Endometrial microvascular endothelial cells (primary cell): ENCODE data around the gene NOX1. TPM values are rescaled to one million over a fixed set of nuclear protein-coding genes. Genes with fewer than 3 reads are reported as not detected.
"Not testable (repeated sequence)": the region's sequence is repeated elsewhere in the genome, so short reads cannot be mapped to it uniquely, and the experiment has no call there.

ENCODE experiments used
- in situ Hi-C: cut with HindIII; loops from 2 replicates; pipeline ENCODE4 v1.10.0; 2017; ENCODE audit warnings: low sequenced_read_pairs, low pct_unique_long_range_greater_than_20kb; ENCODE audit errors: inconsistent ontology term
- total RNA-seq: library from RNA; depleted of rRNA; stranded (reverse); fragments of >200 nt; gene quantifications from one replicate; pipeline ENCODE4 v1.2.3, GENCODE V29; 2015; ENCODE audit errors: inconsistent ontology term

The NOX1 gene
- total RNA-seq, 1 donor from 2014 or later = not detected

DNA sequence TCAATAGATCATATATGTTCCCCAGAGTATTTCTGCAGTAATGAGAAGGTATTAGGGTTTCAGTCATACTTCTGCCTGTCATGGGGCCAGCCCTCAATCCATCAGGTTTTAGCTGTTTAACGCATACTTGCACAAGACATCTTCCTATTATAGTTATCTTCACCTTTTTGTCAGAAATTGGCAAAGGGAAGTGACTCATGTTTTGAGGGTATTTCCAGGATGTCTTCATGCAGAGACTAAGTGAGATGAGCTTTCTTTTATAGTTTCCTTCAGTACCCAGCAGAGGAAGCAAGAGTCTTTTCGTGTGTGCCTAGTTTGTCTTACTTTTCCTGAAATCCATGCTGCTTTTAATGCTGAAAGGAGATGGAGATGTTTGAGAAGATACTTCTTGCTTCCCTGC is 44.4 kb downstream of the NOX1 start:
- in situ Hi-C loops = no loop called here

DNA sequence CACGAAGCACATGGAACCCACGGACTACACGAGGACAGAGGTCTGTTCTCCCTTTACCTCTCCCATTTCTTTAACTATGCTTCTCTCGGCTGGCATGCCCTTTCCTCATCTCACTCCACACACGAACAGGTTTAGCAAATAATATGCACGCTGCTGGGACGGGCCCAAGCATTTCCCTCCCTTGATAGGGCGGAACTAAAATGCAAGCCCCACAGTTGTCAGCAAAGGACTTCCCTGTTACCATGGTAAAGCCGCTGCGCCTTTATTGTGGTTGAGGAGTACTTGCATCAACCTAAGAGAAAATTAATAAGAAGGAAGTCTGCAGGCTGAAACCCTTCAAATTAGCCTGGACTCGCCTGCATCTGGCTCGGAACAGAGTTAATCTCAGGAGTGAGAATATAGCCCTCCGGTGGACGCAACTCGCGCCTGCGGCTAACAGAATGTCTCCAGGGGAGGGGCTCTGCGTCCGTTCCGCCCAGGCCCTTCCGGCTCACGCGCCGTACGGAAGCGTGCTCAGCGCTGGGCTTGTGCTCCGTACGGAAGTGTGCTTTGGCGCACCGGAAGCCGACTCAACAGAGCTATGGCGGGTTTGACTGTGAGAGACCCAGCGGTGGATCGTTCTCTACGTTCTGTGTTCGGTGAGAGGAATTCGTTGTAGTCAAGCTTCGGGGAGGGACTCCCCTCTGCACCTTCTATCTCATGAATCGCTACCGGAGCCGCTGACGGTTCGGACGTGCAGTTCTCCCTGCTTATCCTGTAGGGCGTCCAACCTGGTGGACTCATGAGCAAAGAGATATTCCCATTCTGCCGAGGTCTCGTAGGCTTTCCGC is 54.1 kb downstream of the NOX1 start, which contains the start of gene CSTF2:
Gene CSTF2 (plus strand): TSS at position 555 of the 830 bp plus-strand sequence. CDS start 26 bp downstream, at position 581.
- in situ Hi-C loops = no loop called here

DNA sequence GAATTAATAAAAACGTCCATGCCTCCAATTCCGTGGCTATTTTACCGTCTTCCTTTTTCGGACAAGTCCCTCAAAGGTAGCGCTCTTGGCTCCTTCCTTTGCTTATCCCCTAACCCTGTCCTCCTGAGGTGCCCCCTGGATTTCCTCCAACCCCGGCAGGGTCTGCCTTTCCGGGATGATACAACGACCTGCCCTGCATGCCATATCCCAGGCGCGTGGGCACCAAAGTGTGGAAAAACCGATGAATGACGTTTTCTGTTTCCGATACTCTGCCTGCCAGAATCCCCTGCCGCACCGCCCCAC is 54.7 kb downstream of the NOX1 start:
- in situ Hi-C loops = no loop called here

DNA sequence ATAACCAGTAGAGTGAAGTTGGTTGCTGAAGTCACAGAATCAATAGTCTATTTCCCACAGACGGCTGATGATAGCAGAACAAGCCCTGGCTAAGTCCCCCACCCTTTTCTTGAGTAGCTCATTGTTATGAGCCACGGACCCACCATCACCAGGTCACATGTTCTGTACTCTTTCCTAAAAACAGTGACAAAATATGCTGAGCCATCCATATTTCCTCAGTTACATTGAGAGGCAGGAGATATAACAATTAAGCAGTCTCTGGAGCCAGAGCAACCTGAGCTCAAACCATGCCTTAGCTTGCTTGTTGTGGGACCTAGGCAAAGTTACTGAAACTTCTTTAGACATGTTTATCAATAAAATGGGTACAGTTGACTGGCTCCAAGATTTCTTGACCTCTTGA is 56.8 kb downstream of the NOX1 start:
- in situ Hi-C loops = no loop called here

DNA sequence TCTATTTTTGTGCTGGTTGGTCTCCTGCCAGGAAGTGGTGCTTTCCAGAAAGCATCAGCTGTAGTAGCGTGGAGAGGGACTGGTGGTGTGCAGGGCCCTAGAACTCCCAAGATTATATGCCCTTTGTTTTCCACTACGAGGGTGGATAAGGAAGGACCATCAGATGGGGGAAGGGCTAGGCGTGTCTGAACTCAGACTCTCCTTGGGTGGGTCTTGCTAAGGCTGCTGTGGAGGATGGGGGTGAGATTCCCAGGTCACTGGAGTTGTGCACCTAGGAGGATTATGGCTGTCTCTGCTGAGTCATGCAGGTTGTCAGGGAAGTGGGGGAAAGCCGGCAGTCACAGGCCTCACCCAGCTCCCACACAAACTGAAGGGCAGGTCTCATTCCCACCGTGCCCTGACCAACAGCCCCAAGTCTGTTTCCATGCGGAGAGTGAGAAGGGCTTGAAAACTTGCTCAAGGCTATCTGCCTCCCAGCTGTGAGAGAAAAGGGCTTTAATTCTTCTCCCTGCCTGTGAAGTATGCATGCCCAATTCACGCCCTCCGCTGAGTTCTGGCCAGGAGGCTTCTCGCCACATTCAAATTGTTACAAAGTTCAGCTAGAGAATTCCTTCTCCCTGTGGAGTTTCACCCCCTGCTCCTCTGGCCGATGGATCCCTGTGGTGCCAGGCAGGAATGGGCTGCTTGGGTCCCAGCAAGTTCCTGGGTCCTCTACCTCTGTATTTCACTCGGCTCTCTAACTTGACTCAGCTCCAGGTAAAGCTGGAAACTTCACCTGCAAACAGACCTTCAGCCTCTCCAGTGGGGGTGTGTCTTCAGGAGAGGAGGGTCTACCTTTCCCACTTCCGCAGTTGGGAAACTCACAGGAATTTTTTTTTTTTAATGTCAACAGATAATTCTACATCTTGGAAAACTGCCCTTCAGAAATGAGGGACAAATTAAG is 61.7 kb downstream of the NOX1 start:
- in situ Hi-C loops = no loop called here

- in situ Hi-C loops = not testable (repeated sequence)
Observed at GRCh38 chrX:100808265-100808664, 65.9 kb downstream of the NOX1 start.

DNA sequence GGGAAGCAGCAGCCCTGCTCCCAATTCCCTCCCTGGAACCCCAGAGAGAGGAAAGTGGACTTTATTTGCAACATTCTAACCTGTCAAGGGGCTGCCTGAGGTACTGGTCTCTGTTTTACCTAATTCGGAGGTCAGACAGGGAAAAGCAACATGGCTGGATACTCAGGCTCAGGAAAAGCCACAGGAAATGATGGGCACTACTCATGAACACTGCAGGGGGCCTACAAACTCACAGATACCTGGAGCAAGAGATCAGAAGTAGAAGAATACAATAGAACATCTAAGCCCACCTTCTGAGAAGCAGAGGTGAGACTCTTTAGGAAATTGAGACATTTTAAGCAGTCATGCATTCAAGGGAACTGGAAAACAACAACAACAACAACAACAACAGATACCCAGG is 69.4 kb downstream of the NOX1 start:
- in situ Hi-C loops = no loop called here

DNA sequence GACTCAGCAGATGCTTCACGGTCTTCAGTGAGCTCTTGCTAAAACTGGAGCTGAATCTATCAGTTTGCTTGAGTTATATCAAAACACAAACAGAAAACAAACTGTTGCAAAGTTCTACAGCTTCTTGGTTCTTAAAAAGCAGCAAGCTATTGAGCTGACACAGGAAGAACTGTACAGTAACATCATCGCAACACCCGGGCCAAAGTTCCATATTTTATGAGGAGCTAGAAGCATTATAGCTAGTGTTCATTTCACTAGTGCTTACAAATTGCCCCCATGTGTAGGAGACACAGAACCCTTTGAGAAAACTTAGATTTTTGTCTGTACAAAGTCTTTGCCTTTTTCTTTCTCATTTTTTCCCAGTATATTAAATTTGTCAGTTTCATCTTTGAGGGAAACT is 71.3 kb downstream of the NOX1 start:
- in situ Hi-C loops = no loop called here

DNA sequence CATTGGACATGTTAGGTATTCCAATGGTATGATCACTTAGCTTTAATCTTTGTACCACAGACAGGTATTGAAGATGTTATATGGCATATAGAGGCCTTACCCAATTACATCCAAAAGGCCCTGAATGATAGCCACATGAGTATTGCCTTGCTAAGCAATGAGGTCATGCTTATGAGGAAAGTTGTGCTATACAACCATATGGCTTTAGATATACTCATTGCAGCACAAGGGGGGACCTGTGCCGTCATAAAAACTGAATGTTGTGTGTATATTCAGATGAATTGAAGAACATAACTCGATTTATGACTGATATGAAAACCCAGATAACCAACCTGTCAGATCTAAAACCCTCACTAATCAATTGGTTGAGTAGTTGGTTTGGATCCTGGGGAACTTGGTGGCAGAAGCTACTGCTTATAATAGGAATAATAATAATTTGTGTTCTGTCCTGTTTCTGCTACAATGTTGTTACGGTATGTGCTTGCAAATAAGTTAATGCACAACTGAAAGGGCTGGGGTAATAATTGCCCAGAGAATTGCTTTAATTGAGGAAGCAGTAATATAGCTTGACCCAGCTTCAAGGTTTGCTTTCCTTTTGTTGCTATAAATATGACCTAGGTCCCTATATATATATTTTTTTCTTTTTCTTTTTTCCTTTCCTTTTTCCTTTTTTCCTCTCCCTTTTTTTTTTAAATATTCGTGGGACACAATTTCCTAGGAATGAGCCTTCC is 75.5 kb downstream of the NOX1 start:
- in situ Hi-C loops = no loop called here

DNA sequence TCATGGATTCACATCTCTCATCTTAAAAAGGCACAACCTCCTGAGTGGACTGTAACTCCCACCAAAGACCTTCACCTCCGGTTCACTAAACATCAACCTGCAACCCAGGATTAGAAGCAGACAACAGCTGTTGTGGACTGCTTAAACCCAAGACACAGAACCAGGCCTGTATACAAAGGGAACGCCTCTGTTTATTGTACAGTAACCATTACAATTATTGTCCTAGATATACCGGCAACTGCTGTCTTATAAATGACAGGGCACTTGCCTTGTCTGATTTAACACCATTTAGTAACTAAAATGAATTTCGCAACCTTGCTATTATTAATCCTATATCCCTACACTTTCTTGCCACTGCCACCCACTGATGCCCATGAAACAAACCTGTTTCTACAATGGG is 76.8 kb downstream of the NOX1 start:
- in situ Hi-C loops = no loop called here

GRCh38 chrX:100796371-100796770 is 77.8 kb downstream of the NOX1 start:
- in situ Hi-C loops = not testable (repeated sequence)

Other genes starting within 250 kb of the NOX1 start
- 38.6 TPM for gene TSPAN6, start 237.6 kb downstream of the NOX1 start, total RNA-seq
- gene SRPX2, start 230.2 kb downstream of the NOX1 start, total RNA-seq = 67.8 TPM
- gene SYTL4, start 142.2 kb downstream of the NOX1 start, total RNA-seq = 27.2 TPM
- gene CSTF2, start 54.0 kb downstream of the NOX1 start, total RNA-seq = 38.6 TPM
- gene XKRX, start 54.6 kb upstream of the NOX1 start, total RNA-seq = 1.1 TPM
- not detected for gene ARL13A, start 95.3 kb upstream of the NOX1 start, total RNA-seq
- 18.2 TPM for gene TRMT2B, start 177.8 kb upstream of the NOX1 start, total RNA-seq
- 5.6 TPM for gene TMEM35A, start 204.5 kb upstream of the NOX1 start, total RNA-seq
- gene CENPI, start 223.8 kb upstream of the NOX1 start, total RNA-seq = 34.1 TPM